Measurements from ENCODE around the gene ATRAID.

- TF ChIP-seq ZZZ3 (IDR thresholded peaks at IDR 0.05; ENCODE audit: control insufficient read depth, insufficient read length, low read depth) (no peak), IRF4 (IDR thresholded peaks at IDR 0.05; ENCODE audit: low read depth, low read length) (no peak)
These were observed 7.2 kb downstream of the ATRAID start for GRCh38 chr2:27219091-27219490.

Data from GM12878 (cell line).